ENCODE results near the gene C22orf23. TPM values are rescaled to one million over a fixed set of nuclear protein-coding genes. Genes with fewer than 3 reads are reported as not detected.

Gene C22orf23
- total RNA-seq, 1 experiment from 2014 or later = 0.47 TPM

- Histone ChIP-seq H3K36me3 (ENCODE audit: control insufficient read depth in 1 of 2, insufficient read depth in 2 of 2, low read length in 2 of 2) (no peaks in the 10 kb centered on the region), H3K79me2 (ENCODE audit: insufficient read depth, low read length) (no peaks in the 10 kb centered on the region), H4K20me1 (ENCODE audit: insufficient read depth) (no peaks in the 10 kb centered on the region), H3K9me3 (ENCODE audit: control insufficient read depth in 1 of 2, insufficient read depth in 1 of 2, low read depth in 1 of 2, low read length in 2 of 2) (no peaks in the 10 kb centered on the region), H3K27me3 (ENCODE audit: insufficient read depth, low read length) (no peaks in the 10 kb centered on the region), H3K27ac (ENCODE audit: low read depth, low read length) (no peak overlapping the region), H2AFZ (ENCODE audit: low read depth, low read length, poor library complexity, severe bottlenecking) (no peak overlapping the region), H3K4me3 (replicated peaks in 1 of 2; ENCODE audit: low read depth in 1 of 2, low read length in 2 of 2) (no peak overlapping the region), H3K4me2 (ENCODE audit: low read length) (no peak overlapping the region), H3K4me1 (ENCODE audit: control insufficient read depth in 1 of 2, insufficient read depth in 2 of 2, low read length in 2 of 2) (no peaks in the 10 kb centered on the region), H3K9me2 (ENCODE audit: insufficient read depth) (no peaks in the 10 kb centered on the region), H3K9ac (ENCODE audit: low read length) (no peak overlapping the region)
- DNase-seq (ENCODE audit: low read depth, low spot score) (no peak), ATAC-seq (no peak)
- ChIA-PET CTCF (no interaction called here), RAD21 (ENCODE audit: low non-redundant PET in 1 of 2, low total read pairs in 2 of 2, uncharacterized antibody in 2 of 2, unreplicated experiment in 2 of 2) (no interaction called here), POLR2A (no interaction called here)
- TF ChIP-seq EZH2 (IDR thresholded peaks at IDR 0.05) (no peak), POLR2AphosphoS5 (IDR thresholded peaks at IDR 0.05; ENCODE audit: low read depth, low read length) (no peak), RAD21 (IDR thresholded peaks at IDR 0.05; ENCODE audit: low read depth) (no peak), ELF1 (IDR thresholded peaks at IDR 0.05; ENCODE audit: borderline replicate concordance, low read depth) (no peak), MAX (IDR thresholded peaks at IDR 0.05) (no peak), SRF (IDR thresholded peaks at IDR 0.05; ENCODE audit: low read depth) (no peak), EGR1 (IDR thresholded peaks at IDR 0.05; ENCODE audit: low read depth) (no peak), FOSL1 (IDR thresholded peaks at IDR 0.05; ENCODE audit: low read depth) (no peak), SP1 (IDR thresholded peaks at IDR 0.05; ENCODE audit: low read depth) (no peak), YY1 (IDR thresholded peaks at IDR 0.05; ENCODE audit: extremely low read depth, insufficient replicate concordance, low read depth, low read length) (no peak), CTCF (IDR thresholded peaks at IDR 0.05 in 2 of 3, conservative IDR thresholded peaks at IDR 0.05 in 1 of 3; ENCODE audit: borderline replicate concordance in 1 of 3, insufficient read depth in 1 of 3, low read depth in 2 of 3, low read length in 2 of 3) (no peak), ZFX (IDR thresholded peaks at IDR 0.05) (no peak), EZH2phosphoT487 (IDR thresholded peaks at IDR 0.05; ENCODE audit: borderline replicate concordance) (no peak), CEBPB (IDR thresholded peaks at IDR 0.05; ENCODE audit: low read depth) (no peak), CBX3 (IDR thresholded peaks at IDR 0.05; ENCODE audit: low read depth) (no peak), JUND (IDR thresholded peaks at IDR 0.05) (no peak), ZBTB33 (IDR thresholded peaks at IDR 0.05; ENCODE audit: extremely low read depth, insufficient replicate concordance, low read length) (no peak), POLR2A (IDR thresholded peaks at IDR 0.05; ENCODE audit: borderline replicate concordance, extremely low read depth, insufficient read depth, insufficient read length) (no peak), SIN3A (IDR thresholded peaks at IDR 0.05; ENCODE audit: low read depth) (no peak)
- no TSS peak for BruUV-seq (replicated peaks)
- intact Hi-C loops (cut with micrococcal nuclease) = no loop called here
These were observed 36.0 kb upstream of the C22orf23 start for GRCh38 chr22:37989146-37990045.
